K562 (cell line): ENCODE measurements around the gene DNM1. TPM values are rescaled to one million over a fixed set of nuclear protein-coding genes. Genes with fewer than 3 reads are reported as not detected.

Experiments
- ATAC-seq: fragments of 200-7000 bp; cut with Tn5 transposase; 3 replicates; pipeline ENCODE4 v1.9.1; 2020; ENCODE audit warnings: moderate library complexity
- BruUV-seq: library from RNA; stranded (reverse); fragments of 400-500 nt; replicated peaks from 2 replicates; lab custom pipeline; 2021; lab: Mats Ljungman, UMichigan
- CTCF ChIA-PET: fragments of 300-600 bp; formaldehyde crosslinking; extraction: SDS; loops from one replicate; lab custom pipeline; 2021; ENCODE audit warnings: low intra/inter-chr PET ratio; lab: Yijun Ruan, JAX
- POLR2A ChIA-PET: fragments of 300-600, 350-650 bp; sonication (Branson Sonifier 250); formaldehyde crosslinking; extraction: SDS; loops from one replicate; lab custom pipeline; 2021; ENCODE audit warnings: antibody characterized with exemption, inconsistent platforms; lab: Yijun Ruan, JAX
- DNase-seq, 4 experiments: peaks; one replicate each; pipeline versions ENCODE4 v3.0.0 to v3.0.0-alpha.2; 2011 to 2018; ENCODE audit warnings: low spot score in 3 of 4, mixed read lengths in 3 of 4; ENCODE audit errors: extremely low read depth in 1 of 4
- FAIRE-seq: peaks from 2 replicates; lab custom pipeline; 2011; peaks lifted over from hg19 to GRCh38; lab: Jason Lieb, UNC
- H2AFZ ChIP-seq: 2 replicates; pipeline ENCODE4 v1.6.0; 2011; ENCODE audit warnings: low read depth, low read length, control low read depth, inconsistent platforms
- H3K27ac ChIP-seq: fragments of 200-600 bp; 3 replicates; pipeline ENCODE4 v1.8.0; 2011; ENCODE audit warnings: low read depth, mild to moderate bottlenecking, control low read depth, inconsistent platforms, low read length, moderate library complexity, mixed read lengths; ENCODE audit errors: extremely low read depth
- H3K27me3 ChIP-seq, 2 experiments: fragments of 300-600 bp in 1 of 2; 2 replicates in 1 of 2; 3 replicates in 1 of 2; pipeline versions ENCODE4 v1.6.0 to v1.8.0; 2011; ENCODE audit warnings: inconsistent platforms in 2 of 2, low read length in 2 of 2, mild to moderate bottlenecking in 1 of 2, mixed read lengths in 1 of 2, moderate library complexity in 1 of 2; ENCODE audit not compliant: control insufficient read depth in 2 of 2, insufficient read depth in 2 of 2
- H3K36me3 ChIP-seq: fragments of 300-600 bp; 3 replicates; pipeline ENCODE4 v1.8.0; 2011; ENCODE audit warnings: mild to moderate bottlenecking, low read length, inconsistent platforms; ENCODE audit not compliant: control insufficient read depth, insufficient read depth
- H3K4me1 ChIP-seq, 2 experiments: fragments of 200-600 bp in 1 of 2; replicated peaks in 1 of 2; 2 replicates in 1 of 2; 3 replicates in 1 of 2; pipeline versions ENCODE4 v1.5.1 to v1.8.0; 2011; ENCODE audit warnings: inconsistent platforms in 2 of 2, low read length in 2 of 2, mild to moderate bottlenecking in 1 of 2, mixed read lengths in 1 of 2, moderate library complexity in 1 of 2; ENCODE audit not compliant: control insufficient read depth in 2 of 2, insufficient read depth in 2 of 2
- H3K4me2 ChIP-seq: 2 replicates; pipeline ENCODE4 v1.6.1; 2011; ENCODE audit warnings: low read length, control low read depth, inconsistent platforms, mixed read lengths; ENCODE audit not compliant: insufficient read depth
- H3K4me3 ChIP-seq: fragments of 200-600 bp; sonication (generic), shearing (Covaris generic); 2 replicates; pipeline ENCODE4 v1.5.1; 2016; ENCODE audit warnings: control low read depth, inconsistent platforms
- H3K79me2 ChIP-seq: fragments of 200-600 bp; 3 replicates; pipeline ENCODE4 v1.8.0; 2011; ENCODE audit warnings: low read length, inconsistent platforms; ENCODE audit not compliant: control insufficient read depth, insufficient read depth
- H3K9ac ChIP-seq, 2 experiments: 2 replicates each; pipeline versions ENCODE4 v1.6.0 to v1.6.1; 2011; ENCODE audit warnings: low read depth in 2 of 2, low read length in 2 of 2, control low read depth in 1 of 2, inconsistent platforms in 1 of 2, mild to moderate bottlenecking in 1 of 2, mixed read lengths in 1 of 2; ENCODE audit not compliant: insufficient read depth in 1 of 2
- H3K9me1 ChIP-seq: one replicate; pipeline ENCODE4 v1.6.0; 2011; ENCODE audit warnings: inconsistent platforms, mild to moderate bottlenecking, low read length, moderate library complexity; ENCODE audit not compliant: control insufficient read depth, insufficient read depth
- H3K9me3 ChIP-seq: replicated peaks from 2 replicates; pipeline ENCODE4 v1.5.1; 2011; ENCODE audit warnings: low read depth, low read length, inconsistent platforms; ENCODE audit not compliant: control insufficient read depth, insufficient read depth
- H4K20me1 ChIP-seq: replicated peaks from 2 replicates; pipeline ENCODE4 v1.6.1; 2011; ENCODE audit warnings: low read length, inconsistent platforms, mixed read lengths; ENCODE audit not compliant: control insufficient read depth, insufficient read depth
- BHLHE40 ChIP-seq: IDR thresholded peaks from 2 replicates; pipeline ENCODE4 v1.6.1; 2011; ENCODE audit warnings: low read length, improper control_type of control experiment
- GTF2E2 ChIP-seq: fragments of 200-800 bp; sonication (Bioruptor generic); IDR thresholded peaks from 2 replicates; pipeline ENCODE4 v1.6.1; 2016; ENCODE audit warnings: missing genetic modification characterization, missing compliant biosample characterization
- HNRNPLL ChIP-seq: fragments of 200-400 bp; formaldehyde crosslinking; IDR thresholded peaks from 2 replicates; pipeline ENCODE4 v1.6.1; 2017; ENCODE audit warnings: low read length, low read depth, mild to moderate bottlenecking; ENCODE audit not compliant: poor library complexity, severe bottlenecking
- NFIC ChIP-seq: fragments of 450-650 bp; IDR thresholded peaks from 2 replicates; pipeline ENCODE4 v1.6.1; 2017; ENCODE audit warnings: mild to moderate bottlenecking, inconsistent platforms
- WGBS: fragments of 100-300 bp; shearing (Covaris generic); methylation state at CpG from one replicate; pipeline ENCODE4 v1.1.6; 2016; ENCODE audit warnings: low coverage, mixed read lengths; ENCODE audit not compliant: insufficient coverage; ENCODE audit errors: missing lambda C conversion rate; 5-methylcytosine and 5-hydroxymethylcytosine counted together
- in situ Hi-C: fragments of 300-500 bp; cut with MboI; formaldehyde crosslinking; loops from 4 replicates; pipeline ENCODE4 v1.15.0; 2018; ENCODE audit warnings: inconsistent platforms, mixed read lengths
- intact Hi-C: fragments of 100-400 bp; cut with micrococcal nuclease; formaldehyde crosslinking; loops from 2 replicates; pipeline ENCODE4 v1.14.2; 2022
- polyA plus RNA-seq, 8 experiments: library from polyadenylated mRNA; depleted of rRNA in 4 of 8; stranded (reverse) in 5 of 8; unstranded in 3 of 8; fragments of >200 nt; fragmentation: Nextera tagmentation in 2 of 8; fragmentation: Illumina TruSeq in 1 of 8; extraction: Ambion mirVana in 2 of 8; extraction: Trizol in 1 of 8; gene quantifications; 2 replicates each; pipeline versions ENCODE4 v1.2.1 to v1.2.3, GENCODE V29; 2011 to 2014; ENCODE audit warnings: inconsistent platforms in 1 of 8, missing spikeins in 1 of 8
- total RNA-seq, 7 experiments: library from RNA; depleted of rRNA in 6 of 7; stranded (reverse); fragments of >200 nt in 6 of 7; fragmentation: Illumina TruSeq in 2 of 7; extraction: Trizol in 2 of 7; gene quantifications; 2 replicates each; pipeline versions ENCODE4 v1.2.1 to v1.2.3, GENCODE V29; 2011 to 2021; ENCODE audit warnings: low replicate concordance in 1 of 7
- TF ChIP-seq, protein P1 (sequence below): sonication (generic); formaldehyde crosslinking; IDR thresholded peaks from 2 replicates; pipeline ENCODE4 v1.8.1; 2022; ENCODE audit warnings: missing genetic modification reagents
- TF ChIP-seq, protein P2 (sequence below), 3 experiments: IDR thresholded peaks in 2 of 3; conservative IDR thresholded peaks in 1 of 3; 2 replicates each; pipeline ENCODE4 v1.5.1; 2011 to 2012; ENCODE audit warnings: low read length in 3 of 3, mild to moderate bottlenecking in 3 of 3, control low read depth in 2 of 3, improper control_type of control experiment in 1 of 3, inconsistent platforms in 1 of 3, low read depth in 1 of 3, mixed read lengths in 1 of 3, moderate library complexity in 1 of 3; ENCODE audit not compliant: insufficient read depth in 2 of 3
- TF ChIP-seq, protein P3 (sequence below): fragments of 450-650 bp; IDR thresholded peaks from 2 replicates; pipeline ENCODE4 v1.6.1; 2014; ENCODE audit warnings: low read depth, mild to moderate bottlenecking, moderate library complexity, borderline replicate concordance
- TF ChIP-seq, protein P4 (sequence below): fragments of 250-450 bp; sonication (Bioruptor Pico); IDR thresholded peaks from 2 replicates; pipeline ENCODE4 v1.5.0; 2021

The DNM1 gene
- total and polyA plus RNA-seq, 9 of the 15 experiments (the other 6 are each of a cell fraction or from before 2014, with no cell fraction given) = 0.39 to 23.1 (median 9.1) TPM

DNA sequence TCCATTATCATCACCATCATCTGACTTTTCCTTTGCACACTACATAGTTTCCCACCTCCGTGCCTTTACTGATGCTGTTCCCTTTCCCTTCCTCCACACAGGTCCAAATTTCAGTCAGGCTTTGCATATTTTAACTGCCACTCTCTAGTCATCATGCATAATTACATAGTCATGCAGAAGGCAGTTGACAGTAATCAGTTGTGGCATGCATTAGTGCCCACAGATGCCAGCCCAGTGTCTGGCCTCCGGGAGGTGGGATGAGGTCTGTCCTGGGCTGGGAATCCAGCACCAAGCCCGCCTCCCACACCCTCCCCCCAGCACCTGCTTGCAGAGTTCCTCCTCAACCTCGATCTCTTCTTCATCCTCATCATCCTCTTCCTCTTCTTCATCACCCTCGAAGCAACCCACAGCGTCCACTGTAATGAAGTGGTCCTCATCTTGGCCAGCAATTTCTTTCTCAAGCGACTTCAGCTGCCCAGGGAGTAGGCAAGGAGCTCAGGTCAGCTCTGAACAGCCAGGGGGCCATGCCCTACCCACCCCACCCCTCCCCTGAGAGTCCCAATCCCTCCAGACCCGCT is 34.4 kb upstream of the DNM1 start:
- Histone ChIP-seq H3K9me3 (no peaks in the 10 kb centered on the region), H4K20me1 (peaks cover 9% of the 10 kb centered on the region; the same call in 1 of the 2 replicates), H3K36me3 (peaks cover 77% of the 10 kb centered on the region), H3K9me1 (no peaks in the 10 kb centered on the region), H3K4me2 (no peak overlapping the region), H3K9ac (peak overlapping the region in 1 of 2 experiments; percentile 5; a peak in 1 of 4 replicates), H2AFZ (no peak overlapping the region), H3K27me3 (no peaks in the 10 kb centered on the region), H3K4me1 (peaks cover 0 to 16% of the 10 kb centered on the region in 2 experiments; a peak in 3 of 5 replicates), H3K4me3 (no peak overlapping the region), H3K79me2 (no peaks in the 10 kb centered on the region), H3K27ac (no peak overlapping the region)
- DNase-seq (no peak), ATAC-seq (no peak), FAIRE-seq (no peak)
- ChIA-PET POLR2A (interaction anchor here (1.0 to 12.6 kb wide), 6 partner anchors 5 to 21 kb away, joined by 3 to 155 read pairs (median 10); partner anchors contain the start of gene BBLN), CTCF (no interaction called here)
- TSS peak; percentile 50 for BruUV-seq
- intact Hi-C loops = no loop called here
- TF ChIP-seq, protein P1, sequence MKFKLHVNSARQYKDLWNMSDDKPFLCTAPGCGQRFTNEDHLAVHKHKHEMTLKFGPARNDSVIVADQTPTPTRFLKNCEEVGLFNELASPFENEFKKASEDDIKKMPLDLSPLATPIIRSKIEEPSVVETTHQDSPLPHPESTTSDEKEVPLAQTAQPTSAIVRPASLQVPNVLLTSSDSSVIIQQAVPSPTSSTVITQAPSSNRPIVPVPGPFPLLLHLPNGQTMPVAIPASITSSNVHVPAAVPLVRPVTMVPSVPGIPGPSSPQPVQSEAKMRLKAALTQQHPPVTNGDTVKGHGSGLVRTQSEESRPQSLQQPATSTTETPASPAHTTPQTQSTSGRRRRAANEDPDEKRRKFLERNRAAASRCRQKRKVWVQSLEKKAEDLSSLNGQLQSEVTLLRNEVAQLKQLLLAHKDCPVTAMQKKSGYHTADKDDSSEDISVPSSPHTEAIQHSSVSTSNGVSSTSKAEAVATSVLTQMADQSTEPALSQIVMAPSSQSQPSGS (CRISPR knock-in tag) = no peak
- TF ChIP-seq NFIC = no peak
- TF ChIP-seq, protein P2, sequence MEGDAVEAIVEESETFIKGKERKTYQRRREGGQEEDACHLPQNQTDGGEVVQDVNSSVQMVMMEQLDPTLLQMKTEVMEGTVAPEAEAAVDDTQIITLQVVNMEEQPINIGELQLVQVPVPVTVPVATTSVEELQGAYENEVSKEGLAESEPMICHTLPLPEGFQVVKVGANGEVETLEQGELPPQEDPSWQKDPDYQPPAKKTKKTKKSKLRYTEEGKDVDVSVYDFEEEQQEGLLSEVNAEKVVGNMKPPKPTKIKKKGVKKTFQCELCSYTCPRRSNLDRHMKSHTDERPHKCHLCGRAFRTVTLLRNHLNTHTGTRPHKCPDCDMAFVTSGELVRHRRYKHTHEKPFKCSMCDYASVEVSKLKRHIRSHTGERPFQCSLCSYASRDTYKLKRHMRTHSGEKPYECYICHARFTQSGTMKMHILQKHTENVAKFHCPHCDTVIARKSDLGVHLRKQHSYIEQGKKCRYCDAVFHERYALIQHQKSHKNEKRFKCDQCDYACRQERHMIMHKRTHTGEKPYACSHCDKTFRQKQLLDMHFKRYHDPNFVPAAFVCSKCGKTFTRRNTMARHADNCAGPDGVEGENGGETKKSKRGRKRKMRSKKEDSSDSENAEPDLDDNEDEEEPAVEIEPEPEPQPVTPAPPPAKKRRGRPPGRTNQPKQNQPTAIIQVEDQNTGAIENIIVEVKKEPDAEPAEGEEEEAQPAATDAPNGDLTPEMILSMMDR (IDR thresholded peaks at IDR 0.05 in 2 of 3, conservative IDR thresholded peaks at IDR 0.05 in 1 of 3; ENCODE audit: insufficient read depth in 2 of 3, low read depth in 1 of 3, low read length in 3 of 3) = no peak
- TF ChIP-seq HNRNPLL = peak; percentile 12
- no peak for TF ChIP-seq GTF2E2 (tag)
- TF ChIP-seq, protein P3, sequence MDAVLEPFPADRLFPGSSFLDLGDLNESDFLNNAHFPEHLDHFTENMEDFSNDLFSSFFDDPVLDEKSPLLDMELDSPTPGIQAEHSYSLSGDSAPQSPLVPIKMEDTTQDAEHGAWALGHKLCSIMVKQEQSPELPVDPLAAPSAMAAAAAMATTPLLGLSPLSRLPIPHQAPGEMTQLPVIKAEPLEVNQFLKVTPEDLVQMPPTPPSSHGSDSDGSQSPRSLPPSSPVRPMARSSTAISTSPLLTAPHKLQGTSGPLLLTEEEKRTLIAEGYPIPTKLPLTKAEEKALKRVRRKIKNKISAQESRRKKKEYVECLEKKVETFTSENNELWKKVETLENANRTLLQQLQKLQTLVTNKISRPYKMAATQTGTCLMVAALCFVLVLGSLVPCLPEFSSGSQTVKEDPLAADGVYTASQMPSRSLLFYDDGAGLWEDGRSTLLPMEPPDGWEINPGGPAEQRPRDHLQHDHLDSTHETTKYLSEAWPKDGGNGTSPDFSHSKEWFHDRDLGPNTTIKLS = no peak
- TF ChIP-seq, protein P4, sequence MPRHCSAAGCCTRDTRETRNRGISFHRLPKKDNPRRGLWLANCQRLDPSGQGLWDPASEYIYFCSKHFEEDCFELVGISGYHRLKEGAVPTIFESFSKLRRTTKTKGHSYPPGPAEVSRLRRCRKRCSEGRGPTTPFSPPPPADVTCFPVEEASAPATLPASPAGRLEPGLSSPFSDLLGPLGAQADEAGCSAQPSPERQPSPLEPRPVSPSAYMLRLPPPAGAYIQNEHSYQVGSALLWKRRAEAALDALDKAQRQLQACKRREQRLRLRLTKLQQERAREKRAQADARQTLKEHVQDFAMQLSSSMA = no peak
- no peak for TF ChIP-seq BHLHE40
- WGBS = 75% methylated on average over 8 of the region's 8 CpGs
- in situ Hi-C loops = no loop called here
